WI38 (cell line): ENCODE measurements around the gene SEL1L3.
A peak's percentile ranks its signal among the peaks of the same experiment; 100 is the strongest.
"Not testable (repeated sequence)": the region's sequence is repeated elsewhere in the genome, so short reads cannot be mapped to it uniquely, and the experiment has no call there.

Experiments used
- H3K4me3 ChIP-seq: 2 replicates; pipeline ENCODE4 v1.5.1; 2011; ENCODE audit warnings: low read depth, mild to moderate bottlenecking, control low read depth, low read length
- TF ChIP-seq, protein P1 (sequence below): IDR thresholded peaks from 2 replicates; pipeline ENCODE4 v1.5.1; 2012; ENCODE audit warnings: low read depth, mild to moderate bottlenecking, control low read depth, low read length

Gene SEL1L3

DNA sequence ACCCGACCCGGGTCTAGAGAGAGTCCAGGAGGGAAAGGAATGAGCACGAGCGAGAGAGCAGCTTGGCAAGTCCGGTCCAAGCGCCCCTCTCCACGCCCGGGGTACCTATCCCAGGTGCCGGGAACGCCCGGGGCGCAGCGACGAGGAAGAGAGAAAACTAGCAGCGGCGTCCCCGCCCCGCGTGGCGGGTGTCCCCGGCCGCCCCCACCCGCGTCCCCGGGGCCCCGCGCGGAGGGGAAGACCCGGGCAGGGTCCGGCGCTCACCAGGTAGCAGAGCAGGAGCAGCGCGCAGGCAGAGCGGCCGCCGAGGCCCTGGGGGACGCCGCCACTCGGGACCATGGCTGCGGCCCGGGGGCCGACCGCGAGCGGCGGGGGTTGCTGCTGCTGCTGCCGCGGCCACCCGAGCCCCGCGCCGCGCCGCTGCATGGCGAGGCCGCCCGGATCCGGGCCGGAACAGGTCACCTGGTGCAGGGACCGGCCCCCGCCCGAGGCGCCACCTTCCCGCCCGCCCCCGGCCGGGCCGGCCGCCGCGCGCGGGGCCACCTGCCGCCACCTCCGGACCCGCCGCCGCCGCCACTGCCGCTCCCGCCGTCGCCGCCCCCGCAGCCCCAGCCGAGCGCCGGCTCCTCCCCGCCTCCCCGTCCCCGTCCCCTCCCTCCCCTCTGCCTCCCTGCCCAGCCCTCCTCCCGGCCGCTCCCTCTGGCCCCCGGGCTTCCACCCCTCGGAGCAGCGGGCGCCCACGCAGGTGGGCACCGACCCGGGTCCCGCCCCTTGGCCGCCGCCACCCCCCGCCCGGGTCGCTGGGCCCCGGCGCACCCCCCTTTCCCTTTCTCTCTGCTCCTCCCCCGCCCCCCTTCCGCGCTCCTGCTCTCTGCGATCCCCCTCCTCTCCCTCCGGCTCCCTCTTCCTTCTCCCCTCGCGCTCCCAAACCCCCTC lies at the start of gene SEL1L3:
TSS of gene SEL1L3 (minus strand) at position 578 of the 936 bp plus-strand sequence. CDS start at position 426, 152 bp downstream.
- TF ChIP-seq, protein P1, sequence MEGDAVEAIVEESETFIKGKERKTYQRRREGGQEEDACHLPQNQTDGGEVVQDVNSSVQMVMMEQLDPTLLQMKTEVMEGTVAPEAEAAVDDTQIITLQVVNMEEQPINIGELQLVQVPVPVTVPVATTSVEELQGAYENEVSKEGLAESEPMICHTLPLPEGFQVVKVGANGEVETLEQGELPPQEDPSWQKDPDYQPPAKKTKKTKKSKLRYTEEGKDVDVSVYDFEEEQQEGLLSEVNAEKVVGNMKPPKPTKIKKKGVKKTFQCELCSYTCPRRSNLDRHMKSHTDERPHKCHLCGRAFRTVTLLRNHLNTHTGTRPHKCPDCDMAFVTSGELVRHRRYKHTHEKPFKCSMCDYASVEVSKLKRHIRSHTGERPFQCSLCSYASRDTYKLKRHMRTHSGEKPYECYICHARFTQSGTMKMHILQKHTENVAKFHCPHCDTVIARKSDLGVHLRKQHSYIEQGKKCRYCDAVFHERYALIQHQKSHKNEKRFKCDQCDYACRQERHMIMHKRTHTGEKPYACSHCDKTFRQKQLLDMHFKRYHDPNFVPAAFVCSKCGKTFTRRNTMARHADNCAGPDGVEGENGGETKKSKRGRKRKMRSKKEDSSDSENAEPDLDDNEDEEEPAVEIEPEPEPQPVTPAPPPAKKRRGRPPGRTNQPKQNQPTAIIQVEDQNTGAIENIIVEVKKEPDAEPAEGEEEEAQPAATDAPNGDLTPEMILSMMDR, result no peak

DNA sequence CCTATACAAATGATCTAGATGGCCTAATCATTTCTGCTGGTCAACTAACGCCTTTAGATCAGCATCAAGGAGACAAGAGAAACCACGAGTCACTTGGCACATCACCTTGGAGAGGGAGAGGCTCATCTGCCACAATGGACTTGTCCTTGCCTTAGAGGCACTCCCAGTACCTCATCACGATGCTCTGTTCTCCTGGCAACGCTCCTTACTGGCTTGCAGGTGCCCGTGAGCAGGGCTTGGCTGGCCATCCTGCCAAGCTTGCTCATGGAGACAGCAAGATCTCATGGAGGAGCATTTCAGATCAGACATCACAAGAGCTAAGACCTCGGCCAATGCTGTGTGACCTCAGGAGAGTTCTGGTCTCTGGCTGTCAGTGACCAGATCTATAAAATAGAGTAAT lies 48.6 kb upstream of the SEL1L3 start:
- TF ChIP-seq, protein P1, result no peak
- no peak overlapping the region for H3K4me3 ChIP-seq

More for the DNA sequence above, at the start of gene SEL1L3:
- H3K4me3 ChIP-seq, result peak within 1 kb of the TSS; percentile 69

DNA sequence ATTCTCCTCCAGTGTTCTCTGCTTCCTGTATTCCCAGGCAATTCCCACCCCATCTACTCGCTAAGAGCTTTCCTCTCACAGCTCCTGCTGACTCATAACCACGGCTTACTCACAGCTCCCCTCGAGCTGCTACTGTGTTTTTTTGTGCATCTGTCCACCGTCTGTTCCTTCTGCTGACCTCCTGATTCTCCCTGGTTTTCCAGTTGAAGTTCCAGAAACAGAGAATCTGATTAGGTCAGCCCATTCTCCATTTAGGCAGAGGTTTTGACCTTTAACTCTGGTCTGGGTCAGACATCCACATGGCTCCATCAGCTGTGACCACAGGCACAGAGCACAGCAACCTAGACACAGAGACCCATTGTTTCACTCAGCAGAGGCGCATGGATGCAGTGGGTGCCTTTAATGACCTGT lies 45.7 kb upstream of the SEL1L3 start:
- TF ChIP-seq, protein P1, result no peak
- no peak overlapping the region for H3K4me3 ChIP-seq

DNA sequence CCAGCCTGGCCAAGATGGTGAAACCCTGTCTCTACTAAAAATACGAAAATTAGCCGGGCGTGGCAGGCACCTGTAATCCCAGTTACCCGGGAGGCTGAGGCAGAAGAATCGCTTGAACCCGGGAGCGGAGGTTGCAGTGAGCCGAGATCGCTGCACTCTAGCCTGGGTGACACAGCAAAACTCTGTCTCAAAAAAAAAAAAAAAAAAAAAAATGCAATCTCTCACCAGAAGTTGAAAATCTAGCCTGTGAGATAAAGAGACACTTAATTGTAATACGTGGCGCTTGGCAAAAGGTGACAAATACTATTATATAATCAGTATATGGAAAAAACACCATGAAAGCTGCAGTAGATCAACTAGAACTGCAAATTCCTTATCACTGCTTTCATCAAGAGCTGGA lies 43.3 kb upstream of the SEL1L3 start:
- not testable (repeated sequence) for H3K4me3 ChIP-seq

DNA sequence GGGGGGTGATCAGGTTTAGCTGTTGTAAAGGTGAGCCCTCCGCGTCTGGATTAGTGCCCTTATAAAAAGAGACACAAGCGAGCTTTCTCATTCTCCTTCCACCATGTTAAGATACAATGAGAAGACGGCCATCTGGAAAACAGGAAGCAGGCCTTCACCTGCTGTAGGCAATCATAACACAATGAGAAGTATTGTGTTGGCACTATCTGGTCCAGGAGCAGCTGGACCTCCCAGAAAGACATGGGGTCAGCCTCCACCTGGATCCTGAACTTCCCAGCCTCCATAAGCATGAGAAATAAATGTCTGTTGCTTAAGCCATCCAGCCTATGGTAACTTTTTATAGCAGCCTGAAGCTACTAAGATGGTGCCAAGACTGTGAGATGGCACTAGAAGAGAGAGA lies 42.6 kb upstream of the SEL1L3 start:
- TF ChIP-seq, protein P1, result no peak
- no peak overlapping the region for H3K4me3 ChIP-seq

DNA sequence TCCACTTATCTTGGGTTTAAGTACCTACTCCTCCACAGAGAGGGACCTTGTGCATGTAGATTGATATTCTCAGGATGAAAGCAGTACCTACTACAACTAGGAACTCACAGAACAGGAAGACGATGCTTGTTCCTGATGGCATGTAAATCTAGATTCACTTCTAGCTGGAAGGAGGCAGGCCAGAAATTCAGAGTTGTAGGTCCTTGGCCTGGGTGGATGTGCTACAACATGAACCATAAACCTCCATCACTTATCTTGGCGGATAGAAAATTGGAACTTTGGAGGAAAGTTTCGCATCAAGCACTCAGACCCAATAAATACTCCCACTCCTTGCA lies 41.9 kb upstream of the SEL1L3 start:
- H3K4me3 ChIP-seq, result no peak overlapping the region
- TF ChIP-seq, protein P1, result no peak

DNA sequence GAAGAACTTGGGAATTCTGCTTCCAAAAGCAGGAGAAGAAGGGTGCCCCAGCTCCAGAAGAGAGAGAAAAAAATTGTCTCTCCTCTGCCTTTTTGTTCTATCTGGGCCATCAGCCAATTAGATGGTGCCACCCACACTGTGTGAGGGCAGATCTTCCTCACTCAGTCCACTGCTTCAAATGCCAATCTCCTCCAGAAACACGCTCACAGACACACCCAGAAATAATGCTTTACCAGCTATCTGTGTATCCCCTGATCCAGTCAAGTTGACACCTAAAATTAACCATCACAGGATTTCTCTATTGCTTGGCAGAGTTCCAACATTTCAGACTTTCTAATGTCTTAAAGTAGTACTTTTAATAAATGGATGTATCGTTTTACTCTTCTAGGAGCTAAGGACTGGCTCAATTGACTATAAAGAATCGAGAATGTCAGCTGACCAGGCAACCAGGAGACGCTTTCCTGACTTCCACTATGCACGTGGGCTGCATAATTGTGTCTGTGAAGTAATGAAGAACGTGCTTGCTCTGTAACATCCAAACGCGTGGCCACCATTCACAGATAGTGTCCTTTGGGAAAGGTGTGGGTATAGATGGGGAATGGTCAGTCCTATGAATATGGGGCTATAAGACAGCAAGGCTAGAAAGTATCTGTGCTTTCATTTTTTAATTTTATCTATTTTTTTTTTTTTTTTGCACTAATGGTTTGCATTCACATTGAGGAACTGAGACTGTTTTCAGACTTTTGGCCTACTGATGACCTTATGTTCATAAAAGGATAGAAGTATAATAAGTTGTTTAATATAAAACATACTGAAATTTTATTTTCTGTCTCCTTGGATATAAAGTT lies 41.3 kb upstream of the SEL1L3 start:
- H3K4me3 ChIP-seq, result no peak overlapping the region
- TF ChIP-seq, protein P1, result no peak
